Ascending aorta (tissue), 2 donors: ENCODE results near the gene EPHB2. TPM values are rescaled to one million over a fixed set of nuclear protein-coding genes. Genes with fewer than 3 reads are reported as not detected.
"Not testable (repeated sequence)": the region's sequence is repeated elsewhere in the genome, so short reads cannot be mapped to it uniquely, and the experiment has no call there.

Experiments used
- DNase-seq, 2 donors: peaks; one replicate each; pipeline ENCODE4 v3.0.0-alpha.2; 2019; ENCODE audit warnings: low spot score in 2 of 2
- H3K27ac ChIP-seq, 2 donors: fragments of 200-600 bp; sonication (generic); one replicate each; pipeline ENCODE4 v1.5.1; 2016 to 2017; ENCODE audit warnings: mild to moderate bottlenecking in 1 of 2
- H3K27me3 ChIP-seq: fragments of 200-600 bp; sonication (generic); one replicate; pipeline ENCODE4 v1.5.1; 2017
- H3K36me3 ChIP-seq, 2 donors: fragments of 200-600 bp; sonication (generic); one replicate each; pipeline ENCODE4 v1.5.1; 2016
- H3K4me1 ChIP-seq, 2 donors: fragments of 200-600 bp; sonication (generic); one replicate each; pipeline ENCODE4 v1.5.1; 2016 to 2017; ENCODE audit warnings: mild to moderate bottlenecking in 1 of 2
- H3K4me3 ChIP-seq, 2 donors: fragments of 200-600 bp; sonication (generic); one replicate each; pipeline ENCODE4 v1.5.1; 2016 to 2017; ENCODE audit warnings: mild to moderate bottlenecking in 1 of 2
- H3K9me3 ChIP-seq, 2 donors: fragments of 200-600 bp; sonication (generic); one replicate each; pipeline ENCODE4 v1.5.1; 2016
- intact Hi-C: fragments of 100-400 bp; cut with DNase I; formaldehyde crosslinking; loops from one replicate; pipeline ENCODE4 v1.15.1; 2023
- total RNA-seq: library from RNA; depleted of rRNA; stranded (reverse); fragments of >200 nt; gene quantifications from one replicate; pipeline ENCODE4 v1.1.0, GENCODE V29; 2016
- TF ChIP-seq, protein P1 (sequence below), 3 experiments: fragments of 200-600 bp in 2 of 3; fragments of 450-650 bp in 1 of 3; sonication (generic) in 2 of 3; IDR thresholded peaks; one replicate each; pipeline ENCODE4 v1.5.1; 2016 to 2019; ENCODE audit warnings: antibody characterized with exemption in 3 of 3, mild to moderate bottlenecking in 1 of 3, moderate library complexity in 1 of 3

The EPHB2 gene
- total RNA-seq, 1 donor from 2014 or later, result 3.2 TPM

DNA sequence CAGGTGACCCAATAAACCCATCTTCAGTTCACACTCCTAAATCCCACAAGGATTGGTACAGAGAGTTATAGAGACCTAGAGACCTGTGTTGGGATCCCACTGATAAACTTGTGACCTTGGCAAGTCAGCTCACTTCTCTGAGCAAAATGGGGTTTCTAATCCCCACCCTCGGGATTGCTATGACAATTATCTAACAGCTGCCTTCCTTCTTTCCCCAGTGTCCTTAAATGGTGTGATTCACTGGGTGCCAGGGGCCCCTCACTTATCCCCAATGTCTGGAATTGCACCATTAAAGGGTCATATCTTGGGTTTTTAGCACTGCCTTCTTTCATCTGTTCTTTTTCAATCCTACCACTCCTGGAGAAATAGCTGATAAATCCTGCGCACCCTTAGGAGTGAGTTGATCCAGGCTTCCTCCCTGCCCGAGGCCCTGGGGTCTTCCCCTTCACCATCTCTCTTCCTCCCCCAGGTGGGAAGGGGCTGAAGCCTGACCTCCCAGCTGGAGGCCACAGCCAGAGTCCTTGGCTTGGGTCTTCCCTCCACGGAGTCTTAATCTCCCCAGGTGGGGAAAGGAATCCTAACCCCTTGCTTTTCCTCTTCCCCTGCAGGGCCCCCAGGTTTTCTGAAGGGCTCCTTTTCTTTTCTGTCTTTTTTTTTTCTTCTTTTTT, 222.3 kb downstream of the EPHB2 start:
- no peak for DNase-seq
- TF ChIP-seq, protein P1, sequence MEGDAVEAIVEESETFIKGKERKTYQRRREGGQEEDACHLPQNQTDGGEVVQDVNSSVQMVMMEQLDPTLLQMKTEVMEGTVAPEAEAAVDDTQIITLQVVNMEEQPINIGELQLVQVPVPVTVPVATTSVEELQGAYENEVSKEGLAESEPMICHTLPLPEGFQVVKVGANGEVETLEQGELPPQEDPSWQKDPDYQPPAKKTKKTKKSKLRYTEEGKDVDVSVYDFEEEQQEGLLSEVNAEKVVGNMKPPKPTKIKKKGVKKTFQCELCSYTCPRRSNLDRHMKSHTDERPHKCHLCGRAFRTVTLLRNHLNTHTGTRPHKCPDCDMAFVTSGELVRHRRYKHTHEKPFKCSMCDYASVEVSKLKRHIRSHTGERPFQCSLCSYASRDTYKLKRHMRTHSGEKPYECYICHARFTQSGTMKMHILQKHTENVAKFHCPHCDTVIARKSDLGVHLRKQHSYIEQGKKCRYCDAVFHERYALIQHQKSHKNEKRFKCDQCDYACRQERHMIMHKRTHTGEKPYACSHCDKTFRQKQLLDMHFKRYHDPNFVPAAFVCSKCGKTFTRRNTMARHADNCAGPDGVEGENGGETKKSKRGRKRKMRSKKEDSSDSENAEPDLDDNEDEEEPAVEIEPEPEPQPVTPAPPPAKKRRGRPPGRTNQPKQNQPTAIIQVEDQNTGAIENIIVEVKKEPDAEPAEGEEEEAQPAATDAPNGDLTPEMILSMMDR (IDR thresholded peaks at IDR 0.05), result no peak
- Histone ChIP-seq H3K4me3 (no peak overlapping the region), H3K27me3 (no peaks in the 10 kb centered on the region), H3K27ac (no peak overlapping the region), H3K36me3 (no peaks in the 10 kb centered on the region), H3K4me1 (no peaks in the 10 kb centered on the region), H3K9me3 (no peaks in the 10 kb centered on the region)
- intact Hi-C loops, result no loop called here

DNA sequence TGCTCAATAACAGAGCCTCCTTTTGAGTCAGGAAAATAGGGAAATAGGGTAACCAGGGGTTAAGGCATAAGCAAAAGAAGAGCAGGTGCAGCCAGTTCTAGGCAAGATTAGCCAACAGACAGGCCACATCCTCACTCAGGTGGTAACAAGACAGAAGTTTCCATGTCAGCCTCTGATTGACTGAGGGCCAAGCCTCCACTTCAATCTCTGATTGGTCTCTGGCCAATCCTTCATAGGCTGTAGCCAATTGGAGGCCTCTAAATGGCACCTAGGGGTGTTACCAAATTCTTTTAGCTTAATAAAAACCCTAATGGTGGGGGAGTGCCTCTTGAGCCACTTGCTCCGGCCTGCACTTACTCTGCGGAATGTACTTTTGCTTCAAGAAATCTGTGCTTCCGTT, 224.8 kb downstream of the EPHB2 start:
- DNase-seq, result no peak
- TF ChIP-seq, protein P1 (IDR thresholded peaks at IDR 0.05), result no peak
- intact Hi-C loops, result no loop called here
- H3K36me3 ChIP-seq, result no peaks in the 10 kb centered on the region
- H3K4me3 ChIP-seq, result no peak overlapping the region
- no peaks in the 10 kb centered on the region for H3K9me3 ChIP-seq
- no peak overlapping the region for H3K27ac ChIP-seq
- no peaks in the 10 kb centered on the region for H3K4me1 ChIP-seq
- no peaks in the 10 kb centered on the region for H3K27me3 ChIP-seq

DNA sequence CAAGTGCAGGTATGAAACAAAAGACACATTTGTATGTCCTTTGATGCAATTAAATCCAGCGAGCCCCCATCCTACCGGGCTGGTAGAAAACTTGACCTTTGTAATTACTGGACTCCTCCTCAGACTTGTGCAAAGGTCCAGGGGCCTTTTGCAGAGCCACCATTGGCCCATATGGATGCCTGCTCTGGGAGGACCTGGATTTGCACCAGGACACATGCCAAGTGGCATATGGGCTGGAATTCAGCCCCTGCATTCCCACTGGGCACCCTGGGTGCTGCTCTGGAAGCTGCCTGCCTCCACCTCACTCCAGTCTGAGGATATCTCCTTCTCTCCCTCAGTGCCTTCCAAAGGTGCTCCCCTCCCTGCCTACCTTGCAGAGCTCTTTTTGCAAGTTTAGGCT, 226.0 kb downstream of the EPHB2 start:
- TF ChIP-seq, protein P1 (IDR thresholded peaks at IDR 0.05), result no peak
- Histone ChIP-seq H3K4me1 (no peaks in the 10 kb centered on the region), H3K4me3 (no peak overlapping the region), H3K36me3 (no peaks in the 10 kb centered on the region), H3K27ac (no peak overlapping the region), H3K9me3 (no peaks in the 10 kb centered on the region), H3K27me3 (no peaks in the 10 kb centered on the region)
- DNase-seq, result no peak
- intact Hi-C loops, result no loop called here

DNA sequence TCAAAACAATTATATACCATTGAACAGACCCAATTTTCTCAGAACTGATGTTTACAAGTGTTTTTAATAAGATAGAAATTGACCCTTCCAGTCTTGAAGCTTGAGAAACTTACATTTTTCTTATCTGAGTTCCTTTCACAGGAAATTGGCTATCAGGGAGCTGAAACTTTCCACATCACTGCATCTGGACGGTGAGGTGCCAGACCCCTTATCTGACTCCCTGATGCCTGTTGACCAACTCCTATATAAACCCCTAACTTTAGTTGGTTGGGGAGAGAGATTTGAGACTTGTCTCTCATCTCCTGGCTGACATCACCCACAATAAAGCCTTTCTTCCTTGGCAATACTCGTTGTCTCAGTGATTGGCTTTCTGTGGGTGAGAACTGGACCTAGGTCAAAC, 230.6 kb downstream of the EPHB2 start:
- no peaks in the 10 kb centered on the region for H3K4me1 ChIP-seq
- intact Hi-C loops, result no loop called here
- H3K27me3 ChIP-seq, result no peaks in the 10 kb centered on the region
- H3K9me3 ChIP-seq, result no peaks in the 10 kb centered on the region
- TF ChIP-seq, protein P1 (IDR thresholded peaks at IDR 0.05), result no peak
- H3K4me3 ChIP-seq, result no peak overlapping the region
- H3K27ac ChIP-seq, result no peak overlapping the region
- DNase-seq, result no peak
- no peaks in the 10 kb centered on the region for H3K36me3 ChIP-seq

DNA sequence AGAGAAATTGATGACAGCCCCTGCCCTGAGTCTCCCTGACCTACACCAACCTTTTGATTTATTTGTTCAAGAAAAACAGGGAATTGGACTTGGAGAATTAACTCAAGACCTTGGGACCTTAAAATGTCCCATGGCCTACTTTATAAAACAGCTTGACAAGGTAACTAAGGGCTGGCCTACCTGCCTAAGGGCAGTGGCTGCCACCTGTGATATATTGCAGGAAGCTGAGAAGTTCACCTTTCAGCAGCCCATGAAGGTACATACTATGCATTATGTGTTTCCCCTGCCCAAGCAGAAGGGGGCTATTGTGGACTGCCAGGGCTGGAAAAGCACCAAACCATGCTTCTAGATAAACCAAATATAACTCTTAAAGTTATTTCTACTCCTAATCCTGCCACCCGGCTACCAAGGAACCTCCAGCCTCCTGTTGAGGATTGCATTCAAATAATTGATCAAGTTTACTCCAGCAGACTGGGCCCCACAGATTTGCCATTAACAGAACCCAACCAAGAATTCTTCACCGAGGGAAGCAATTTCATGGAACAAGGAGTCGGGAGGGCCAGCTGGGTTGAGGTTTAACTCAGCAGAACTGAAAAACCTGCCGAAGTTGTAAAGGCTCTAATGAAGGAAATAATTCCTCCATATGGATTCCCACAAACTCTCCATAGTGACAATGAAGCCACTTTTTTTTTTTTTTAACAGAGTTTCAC, 233.9 kb downstream of the EPHB2 start:
- Histone ChIP-seq H3K4me1 (no peaks in the 10 kb centered on the region), H3K27me3 (no peaks in the 10 kb centered on the region), H3K4me3 (no peak overlapping the region), H3K36me3 (no peaks in the 10 kb centered on the region), H3K27ac (no peak overlapping the region), H3K9me3 (no peaks in the 10 kb centered on the region)
- no peak for DNase-seq
- intact Hi-C loops, result no loop called here
- TF ChIP-seq, protein P1 (IDR thresholded peaks at IDR 0.05), result no peak

DNA sequence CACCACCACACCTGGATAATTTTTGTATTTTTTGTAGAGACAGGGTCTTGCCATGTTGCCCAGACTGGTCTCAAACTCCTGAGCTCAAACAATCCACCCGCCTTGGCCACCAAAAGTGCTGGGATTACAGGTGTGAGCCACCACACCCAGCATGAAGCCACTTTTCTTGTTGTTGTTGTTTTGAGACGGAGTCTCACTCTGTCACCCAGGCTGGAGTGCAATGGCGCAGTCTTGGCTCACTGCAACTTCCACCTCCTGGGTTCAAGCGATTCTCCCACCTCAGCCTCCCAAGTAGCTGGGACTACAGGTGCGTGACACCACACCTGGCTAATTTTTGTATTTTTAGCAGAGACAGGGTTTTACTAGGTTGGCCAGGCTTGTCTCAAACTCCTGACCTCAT, 234.5 kb downstream of the EPHB2 start:
- H3K27me3 ChIP-seq, intact Hi-C loops, H3K4me3 ChIP-seq, H3K9me3 ChIP-seq, H3K27ac ChIP-seq, H3K4me1 ChIP-seq, H3K36me3 ChIP-seq, DNase-seq: not testable (repeated sequence)
